HL-60 (cell line): Measurements from ENCODE around the gene MAPK12.

Experiments
- POLR2AphosphoS5 ChIP-seq: IDR thresholded peaks from 2 replicates; pipeline ENCODE4 v1.6.1; 2012; ENCODE audit warnings: low read depth
- TF ChIP-seq, protein P1 (sequence below): IDR thresholded peaks from one replicate; pipeline ENCODE4 v1.5.1; 2011; ENCODE audit warnings: low read length, control low read depth, inconsistent platforms; ENCODE audit not compliant: insufficient read depth

DNA sequence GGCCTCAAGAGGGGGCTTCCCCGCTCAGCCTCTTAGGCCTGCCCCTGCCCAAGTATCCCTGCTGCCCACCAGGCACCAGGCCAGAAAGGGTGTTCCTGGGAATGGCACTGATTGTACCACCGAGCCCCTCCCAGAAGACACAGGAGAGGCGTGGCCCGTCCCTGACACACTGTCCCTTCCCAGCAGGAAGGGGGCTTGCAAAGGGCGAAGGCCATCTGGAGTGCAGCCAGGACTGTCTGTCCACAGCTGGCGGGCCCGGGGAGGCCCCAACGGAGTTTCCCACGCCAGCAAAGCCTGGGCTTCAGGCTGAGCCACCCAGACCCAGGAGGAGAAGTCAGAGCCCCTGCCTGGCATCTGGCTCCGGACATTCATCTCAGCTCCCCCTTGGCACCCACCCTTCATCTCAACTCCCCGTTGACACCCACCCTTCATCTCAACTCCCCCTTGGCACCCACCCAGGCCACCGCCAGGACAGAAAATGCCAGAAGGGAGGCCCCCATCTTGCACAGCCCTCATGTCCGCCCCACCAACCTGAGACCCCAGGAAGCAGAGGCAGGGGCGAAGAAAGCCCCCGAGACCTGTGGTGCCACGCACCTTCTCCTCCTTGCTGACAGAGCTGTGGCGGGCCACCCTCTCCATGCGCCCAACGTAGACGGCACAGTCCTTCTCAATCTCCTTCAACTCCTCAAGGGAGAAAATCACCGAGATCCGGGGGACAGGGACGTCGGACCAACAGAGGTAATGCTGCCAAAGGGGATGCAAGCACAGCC, 36.1 kb downstream of the MAPK12 start:
- TF ChIP-seq, protein P1, sequence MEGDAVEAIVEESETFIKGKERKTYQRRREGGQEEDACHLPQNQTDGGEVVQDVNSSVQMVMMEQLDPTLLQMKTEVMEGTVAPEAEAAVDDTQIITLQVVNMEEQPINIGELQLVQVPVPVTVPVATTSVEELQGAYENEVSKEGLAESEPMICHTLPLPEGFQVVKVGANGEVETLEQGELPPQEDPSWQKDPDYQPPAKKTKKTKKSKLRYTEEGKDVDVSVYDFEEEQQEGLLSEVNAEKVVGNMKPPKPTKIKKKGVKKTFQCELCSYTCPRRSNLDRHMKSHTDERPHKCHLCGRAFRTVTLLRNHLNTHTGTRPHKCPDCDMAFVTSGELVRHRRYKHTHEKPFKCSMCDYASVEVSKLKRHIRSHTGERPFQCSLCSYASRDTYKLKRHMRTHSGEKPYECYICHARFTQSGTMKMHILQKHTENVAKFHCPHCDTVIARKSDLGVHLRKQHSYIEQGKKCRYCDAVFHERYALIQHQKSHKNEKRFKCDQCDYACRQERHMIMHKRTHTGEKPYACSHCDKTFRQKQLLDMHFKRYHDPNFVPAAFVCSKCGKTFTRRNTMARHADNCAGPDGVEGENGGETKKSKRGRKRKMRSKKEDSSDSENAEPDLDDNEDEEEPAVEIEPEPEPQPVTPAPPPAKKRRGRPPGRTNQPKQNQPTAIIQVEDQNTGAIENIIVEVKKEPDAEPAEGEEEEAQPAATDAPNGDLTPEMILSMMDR = no peak
- no peak for TF ChIP-seq POLR2AphosphoS5
